CD8-positive, alpha-beta memory T cell (primary cell): ENCODE results near the gene CNKSR2. TPM values are rescaled to one million over a fixed set of nuclear protein-coding genes. Genes with fewer than 3 reads are reported as not detected.

ENCODE experiments used
- CTCF ChIA-PET: fragments of 350-600 bp; sonication (Branson Sonifier 250); formaldehyde crosslinking; loops from one replicate; lab custom pipeline; 2021; ENCODE audit warnings: antibody characterized with exemption; lab: Charles Lee
- POLR2A ChIA-PET: fragments of 350-600 bp; sonication (Branson Sonifier 250); formaldehyde crosslinking; loops from one replicate; lab custom pipeline; 2021; ENCODE audit warnings: antibody characterized with exemption; lab: Charles Lee
- DNase-seq, 5 donors: peaks; one replicate each; pipeline versions ENCODE4 v3.0.0 to v3.0.0-alpha.2; 2020 to 2022; ENCODE audit warnings: mixed read lengths in 1 of 5
- H3K27ac ChIP-seq: one replicate; pipeline ENCODE4 v1.7.0; 2013; ENCODE audit warnings: low read depth, mild to moderate bottlenecking, low read length, moderate library complexity
- H3K27me3 ChIP-seq: 2 replicates; pipeline ENCODE4 v1.7.0; 2013; ENCODE audit warnings: low read length, mild to moderate bottlenecking; ENCODE audit not compliant: insufficient read depth, poor library complexity, severe bottlenecking
- H3K36me3 ChIP-seq: 2 replicates; pipeline ENCODE4 v1.7.0; 2013; ENCODE audit warnings: mild to moderate bottlenecking, low read length, moderate library complexity; ENCODE audit not compliant: insufficient read depth
- H3K4me1 ChIP-seq: 2 replicates; pipeline ENCODE4 v1.7.0; 2013; ENCODE audit warnings: mild to moderate bottlenecking, low read length, moderate library complexity; ENCODE audit not compliant: insufficient read depth
- H3K4me3 ChIP-seq: 2 replicates; pipeline ENCODE4 v1.7.0; 2013; ENCODE audit warnings: mild to moderate bottlenecking, low read length
- H3K9me3 ChIP-seq: 2 replicates; pipeline ENCODE4 v1.7.0; 2013; ENCODE audit warnings: mild to moderate bottlenecking, low read length
- H3K27ac Mint-ChIP-seq, 8 donors: one replicate each; pipeline ENCODE4 v1.8.0; 2020 to 2021; ENCODE audit warnings: mixed read lengths in 8 of 8, mild to moderate bottlenecking in 6 of 8, inconsistent platforms in 3 of 8, moderate library complexity in 3 of 8
- H3K27me3 Mint-ChIP-seq, 2 donors: one replicate each; pipeline ENCODE4 v1.8.0; 2020 to 2021; ENCODE audit warnings: mixed read lengths in 2 of 2, mild to moderate bottlenecking in 1 of 2, moderate library complexity in 1 of 2
- H3K36me3 Mint-ChIP-seq, 3 donors: one replicate each; pipeline ENCODE4 v1.8.0; 2020 to 2021; ENCODE audit warnings: mixed read lengths in 3 of 3, inconsistent platforms in 1 of 3, mild to moderate bottlenecking in 1 of 3
- H3K4me1 Mint-ChIP-seq, 3 donors: one replicate each; pipeline ENCODE4 v1.8.0; 2020 to 2021; ENCODE audit warnings: mixed read lengths in 3 of 3, inconsistent platforms in 1 of 3, mild to moderate bottlenecking in 1 of 3
- H3K4me3 Mint-ChIP-seq, 7 donors: one replicate each; pipeline ENCODE4 v1.8.0; 2020 to 2021; ENCODE audit warnings: mixed read lengths in 7 of 7, mild to moderate bottlenecking in 6 of 7, moderate library complexity in 4 of 7, inconsistent platforms in 2 of 7
- H3K9me3 Mint-ChIP-seq, 5 donors: one replicate each; pipeline ENCODE4 v1.8.0; 2020 to 2022; ENCODE audit warnings: mixed read lengths in 5 of 5, mild to moderate bottlenecking in 3 of 5, moderate library complexity in 2 of 5, inconsistent platforms in 1 of 5
- polyA plus RNA-seq: library from polyadenylated mRNA; unstranded; fragments of 300-500 nt; fragmentation: Illumina TruSeq; gene quantifications from one replicate; pipeline ENCODE4 v1.2.3, GENCODE V29; 2021
- total RNA-seq, 2 experiments: library from RNA; stranded (reverse); gene quantifications; one replicate each; pipeline ENCODE4 v1.2.3, GENCODE V29; 2021

The CNKSR2 gene
- total and polyA plus RNA-seq, 3 experiments from 2014 or later = 4.1 to 5.8 (median 4.2) TPM

GRCh38 chrX:21375708-21376009 lies 1.4 kb downstream of the CNKSR2 start:
- ChIA-PET CTCF (no interaction called here), POLR2A (no interaction called here)
- Histone ChIP-seq H3K27ac (no peak overlapping the region), H3K9me3 (no peaks in the 10 kb centered on the region), H3K4me3 (peak overlapping the region; percentile 34), H3K27me3 (no peaks in the 10 kb centered on the region), H3K36me3 (no peaks in the 10 kb centered on the region), H3K4me1 (no peaks in the 10 kb centered on the region)
- Mint-ChIP-seq H3K9me3 (peaks cover 0 to 3% (median 0%) of the 10 kb centered on the region in 5 donors), H3K4me1 (peaks cover 14 to 20% (median 15%) of the 10 kb centered on the region in 3 donors), H3K27me3 (no peaks in the 10 kb centered on the region), H3K36me3 (no peaks in the 10 kb centered on the region), H3K27ac (peak overlapping the region in 2 of 8 donors; percentile 23 to 29), H3K4me3 (peak overlapping the region in 6 of 7 donors; percentile 71 to 87 (median 80))
- peak in 1 of 5 donors; percentile 17 for DNase-seq

GRCh38 chrX:21376636-21377035 lies 2.4 kb downstream of the CNKSR2 start:
- Mint-ChIP-seq H3K4me3 (peak overlapping the region in 1 of 7 donors; percentile 78), H3K4me1 (peaks cover 14 to 20% (median 15%) of the 10 kb centered on the region in 3 donors), H3K27me3 (no peaks in the 10 kb centered on the region), H3K36me3 (no peaks in the 10 kb centered on the region), H3K27ac (no peak overlapping the region), H3K9me3 (peaks cover 0 to 3% (median 0%) of the 10 kb centered on the region in 5 donors)
- ChIA-PET POLR2A (no interaction called here), CTCF (no interaction called here)
- Histone ChIP-seq H3K27me3 (no peaks in the 10 kb centered on the region), H3K9me3 (no peaks in the 10 kb centered on the region), H3K27ac (no peak overlapping the region), H3K4me1 (no peaks in the 10 kb centered on the region), H3K4me3 (no peak overlapping the region), H3K36me3 (no peaks in the 10 kb centered on the region)
- no peak for DNase-seq

- Mint-ChIP-seq H3K9me3 (peaks cover 0 to 2% (median 0%) of the 10 kb centered on the region in 5 donors), H3K4me1 (peaks cover 11 to 15% (median 11%) of the 10 kb centered on the region in 3 donors), H3K27me3 (no peaks in the 10 kb centered on the region), H3K27ac (peak overlapping the region in 1 of 8 donors; percentile 46), H3K4me3 (no peak overlapping the region), H3K36me3 (no peaks in the 10 kb centered on the region)
- Histone ChIP-seq H3K27me3 (no peaks in the 10 kb centered on the region), H3K36me3 (no peaks in the 10 kb centered on the region), H3K4me1 (no peaks in the 10 kb centered on the region), H3K9me3 (no peaks in the 10 kb centered on the region), H3K4me3 (no peak overlapping the region), H3K27ac (no peak overlapping the region)
- ChIA-PET POLR2A (no interaction called here), CTCF (no interaction called here)
- DNase-seq = no peak
Observed at GRCh38 chrX:21379991-21380390, 5.8 kb downstream of the CNKSR2 start.

- H3K27me3 Mint-ChIP-seq = peaks cover 0 to 1% of the 10 kb centered on the region in 2 donors
- no peak overlapping the region for H3K27ac Mint-ChIP-seq
- H3K4me1 ChIP-seq = no peaks in the 10 kb centered on the region
- H3K9me3 ChIP-seq = no peaks in the 10 kb centered on the region
- no peak overlapping the region for H3K27ac ChIP-seq
- no peak for DNase-seq
- no peaks in the 10 kb centered on the region for H3K4me1 Mint-ChIP-seq
- ChIA-PET POLR2A (no interaction called here), CTCF (no interaction called here)
- H3K4me3 Mint-ChIP-seq = no peak overlapping the region
- no peak overlapping the region for H3K4me3 ChIP-seq
- H3K9me3 Mint-ChIP-seq = no peaks in the 10 kb centered on the region
- H3K36me3 Mint-ChIP-seq = no peaks in the 10 kb centered on the region
- H3K36me3 ChIP-seq = no peaks in the 10 kb centered on the region
- no peaks in the 10 kb centered on the region for H3K27me3 ChIP-seq
Observed at GRCh38 chrX:21382715-21383114, 8.5 kb downstream of the CNKSR2 start.

- no peaks in the 10 kb centered on the region for H3K4me1 ChIP-seq
- CTCF ChIA-PET = interaction anchor here (1.0 kb wide), 1 partner anchor 9 kb away, joined by 3 read pairs; the partner anchor contains the start of gene CNKSR2
- no peak for DNase-seq
- Mint-ChIP-seq H3K4me3 (no peak overlapping the region), H3K36me3 (no peaks in the 10 kb centered on the region), H3K4me1 (no peaks in the 10 kb centered on the region), H3K27ac (no peak overlapping the region), H3K27me3 (peaks cover 0 to 1% of the 10 kb centered on the region in 2 donors), H3K9me3 (no peaks in the 10 kb centered on the region)
- H3K27me3 ChIP-seq = no peaks in the 10 kb centered on the region
- no peak overlapping the region for H3K27ac ChIP-seq
- H3K4me3 ChIP-seq = no peak overlapping the region
- no peaks in the 10 kb centered on the region for H3K9me3 ChIP-seq
- POLR2A ChIA-PET = no interaction called here
- H3K36me3 ChIP-seq = no peaks in the 10 kb centered on the region
Observed at GRCh38 chrX:21383546-21383945, 9.3 kb downstream of the CNKSR2 start.

- H3K9me3 Mint-ChIP-seq = no peaks in the 10 kb centered on the region
- Histone ChIP-seq H3K36me3 (no peaks in the 10 kb centered on the region), H3K27ac (no peak overlapping the region), H3K4me3 (no peak overlapping the region), H3K4me1 (no peaks in the 10 kb centered on the region), H3K27me3 (no peaks in the 10 kb centered on the region), H3K9me3 (no peaks in the 10 kb centered on the region)
- H3K27ac Mint-ChIP-seq = no peak overlapping the region
- CTCF ChIA-PET = interaction anchor here (1.0 kb wide), 1 partner anchor 10 kb away, joined by 3 read pairs; the partner anchor contains the start of gene CNKSR2
- no peaks in the 10 kb centered on the region for H3K36me3 Mint-ChIP-seq
- POLR2A ChIA-PET = no interaction called here
- no peak for DNase-seq
- H3K27me3 Mint-ChIP-seq = peaks cover 0 to 1% of the 10 kb centered on the region in 2 donors
- H3K4me1 Mint-ChIP-seq = no peaks in the 10 kb centered on the region
- H3K4me3 Mint-ChIP-seq = no peak overlapping the region
Observed at GRCh38 chrX:21384178-21384577, 10.0 kb downstream of the CNKSR2 start.

- H3K4me1 Mint-ChIP-seq = no peaks in the 10 kb centered on the region
- Histone ChIP-seq H3K27ac (no peak overlapping the region), H3K27me3 (no peaks in the 10 kb centered on the region), H3K4me3 (no peak overlapping the region), H3K9me3 (no peaks in the 10 kb centered on the region), H3K36me3 (no peaks in the 10 kb centered on the region), H3K4me1 (no peaks in the 10 kb centered on the region)
- no peak overlapping the region for H3K4me3 Mint-ChIP-seq
- CTCF ChIA-PET = no interaction called here
- peaks cover 0 to 1% of the 10 kb centered on the region in 2 donors for H3K27me3 Mint-ChIP-seq
- H3K27ac Mint-ChIP-seq = no peak overlapping the region
- peaks cover 0 to 1% (median 0%) of the 10 kb centered on the region in 3 donors for H3K36me3 Mint-ChIP-seq
- POLR2A ChIA-PET = no interaction called here
- no peak for DNase-seq
- peaks cover 0 to 4% (median 0%) of the 10 kb centered on the region in 5 donors for H3K9me3 Mint-ChIP-seq
Observed at GRCh38 chrX:21394792-21395191, 20.6 kb downstream of the CNKSR2 start.

- Mint-ChIP-seq H3K27ac (no peak overlapping the region), H3K27me3 (peaks cover 0 to 1% of the 10 kb centered on the region in 2 donors), H3K9me3 (no peaks in the 10 kb centered on the region), H3K36me3 (no peaks in the 10 kb centered on the region), H3K4me1 (no peaks in the 10 kb centered on the region), H3K4me3 (no peak overlapping the region)
- H3K4me3 ChIP-seq = no peak overlapping the region
- H3K9me3 ChIP-seq = no peaks in the 10 kb centered on the region
- ChIA-PET CTCF (no interaction called here), POLR2A (no interaction called here)
- no peak for DNase-seq
- H3K27me3 ChIP-seq = no peaks in the 10 kb centered on the region
- H3K36me3 ChIP-seq = no peaks in the 10 kb centered on the region
- no peak overlapping the region for H3K27ac ChIP-seq
- H3K4me1 ChIP-seq = no peaks in the 10 kb centered on the region
Observed at GRCh38 chrX:21398426-21398825, 24.2 kb downstream of the CNKSR2 start.
